SU-DHL-6 (cell line): Measurements from ENCODE around the gene LRRC10.

Experiments used
- CTCF ChIP-seq: fragments of 200-600 bp; sonication (generic); IDR thresholded peaks from one replicate; pipeline ENCODE4 v1.5.1; 2017; ENCODE audit warnings: antibody characterized with exemption, mild to moderate bottlenecking, low read length, moderate library complexity; ENCODE audit not compliant: insufficient read depth, poor library complexity, severe bottlenecking
- EZH2phosphoT487 ChIP-seq: fragments of 200-600 bp; sonication (generic), shearing (Covaris generic); conservative IDR thresholded peaks from 2 replicates; pipeline ENCODE4 v1.6.1; 2018; ENCODE audit warnings: mild to moderate bottlenecking, antibody characterized with exemption, low read length, moderate library complexity, mixed read lengths

- TF ChIP-seq CTCF (no peak), EZH2phosphoT487 (no peak)
Measured at GRCh38 chr12:69610126-69610525, 581 bp downstream of the LRRC10 start.
